HCT116 (cell line): ENCODE results near the gene CIZ1. TPM values are rescaled to one million over a fixed set of nuclear protein-coding genes. Genes with fewer than 3 reads are reported as not detected.

Experiments
- ATAC-seq: fragments of 200-7000 bp; cut with Tn5 transposase; 2 replicates; pipeline ENCODE4 v1.9.1; 2020; ENCODE audit warnings: mild to moderate bottlenecking, moderate library complexity
- BruUV-seq: library from RNA; stranded (reverse); fragments of 400-500 nt; replicated peaks from 2 replicates; lab custom pipeline; 2021; lab: Mats Ljungman, UMichigan
- CTCF ChIA-PET: fragments of 300-600 bp; sonication (Branson Sonifier 250); formaldehyde crosslinking; loops from one replicate; lab custom pipeline; 2021; ENCODE audit warnings: antibody characterized with exemption; lab: Charles Lee
- POLR2A ChIA-PET: fragments of 300-600, 350-600 bp; sonication (Branson Sonifier 250); formaldehyde crosslinking; loops from one replicate; lab custom pipeline; 2021; ENCODE audit warnings: antibody characterized with exemption; lab: Charles Lee
- RAD21 ChIA-PET, 2 experiments: fragments of 300-600 bp; sonication (Branson Sonifier 250); formaldehyde crosslinking; loops; one replicate each; lab custom pipeline; 2023; ENCODE audit warnings: low total read pairs in 2 of 2; ENCODE audit not compliant: uncharacterized antibody in 2 of 2, unreplicated experiment in 2 of 2, low non-redundant PET in 1 of 2; lab: Charles Lee
- DNase-seq: peaks from one replicate; pipeline ENCODE4 v3.0.0-alpha.2; 2010; ENCODE audit warnings: low read depth, low spot score
- H2AFZ ChIP-seq: fragments of 200-600 bp; shearing (Covaris generic), sonication (generic); 2 replicates; pipeline ENCODE4 v1.6.1; 2017; ENCODE audit warnings: low read depth, mixed run types, mixed read lengths, antibody characterized with exemption, low read length; ENCODE audit not compliant: poor library complexity, severe bottlenecking
- H3K27ac ChIP-seq: 2 replicates; pipeline ENCODE4 v1.5.1; 2012; ENCODE audit warnings: low read depth, low read length
- H3K27me3 ChIP-seq: fragments of 200-600 bp; sonication (generic); 2 replicates; pipeline ENCODE4 v1.6.1; 2016; ENCODE audit warnings: mixed run types, low read length, mixed read lengths; ENCODE audit not compliant: insufficient read depth
- H3K36me3 ChIP-seq, 2 experiments: fragments of 200-500 bp in 1 of 2; fragments of 200-600 bp in 1 of 2; sonication (Bioruptor generic) in 1 of 2; sonication (generic) in 1 of 2; 2 replicates each; pipeline versions ENCODE4 v1.5.1 to v1.6.1; 2014 to 2016; ENCODE audit warnings: low read length in 2 of 2, inconsistent platforms in 1 of 2, mixed read lengths in 1 of 2, mixed run types in 1 of 2; ENCODE audit not compliant: insufficient read depth in 2 of 2, control insufficient read depth in 1 of 2
- H3K4me1 ChIP-seq, 2 experiments: fragments of 200-600 bp in 1 of 2; sonication (generic) in 1 of 2; 2 replicates each; pipeline versions ENCODE4 v1.5.1 to v1.6.1; 2012 to 2017; ENCODE audit warnings: low read length in 2 of 2, inconsistent platforms in 1 of 2, mild to moderate bottlenecking in 1 of 2, mixed read lengths in 1 of 2, mixed run types in 1 of 2, moderate library complexity in 1 of 2; ENCODE audit not compliant: insufficient read depth in 2 of 2, control insufficient read depth in 1 of 2
- H3K4me2 ChIP-seq: fragments of 200-600 bp; sonication (generic); 2 replicates; pipeline ENCODE4 v1.6.1; 2017; ENCODE audit warnings: mixed run types, low read length, mixed read lengths
- H3K4me3 ChIP-seq, 2 experiments: fragments of 200-600 bp in 1 of 2; sonication (generic) in 1 of 2; replicated peaks in 1 of 2; 2 replicates each; pipeline ENCODE4 v1.5.1; 2011 to 2016; ENCODE audit warnings: low read length in 2 of 2, control low read depth in 1 of 2, low read depth in 1 of 2, mild to moderate bottlenecking in 1 of 2, mixed read lengths in 1 of 2, mixed run types in 1 of 2
- H3K79me2 ChIP-seq: fragments of 200-600 bp; sonication (generic); 2 replicates; pipeline ENCODE4 v1.6.1; 2017; ENCODE audit warnings: mild to moderate bottlenecking, mixed run types, low read length, moderate library complexity, mixed read lengths; ENCODE audit not compliant: insufficient read depth
- H3K9ac ChIP-seq: fragments of 200-600 bp; sonication (generic); 2 replicates; pipeline ENCODE4 v1.6.1; 2016; ENCODE audit warnings: low read length, mixed read lengths
- H3K9me2 ChIP-seq: fragments of 200-600 bp; sonication (generic), shearing (Covaris generic); 2 replicates; pipeline ENCODE4 v1.6.1; 2017; ENCODE audit warnings: mixed run types, mild to moderate bottlenecking, moderate library complexity; ENCODE audit not compliant: insufficient read depth
- H3K9me3 ChIP-seq, 2 experiments: fragments of 200-500 bp in 1 of 2; fragments of 200-600 bp in 1 of 2; sonication (Bioruptor generic) in 1 of 2; sonication (generic) in 1 of 2; 2 replicates each; pipeline ENCODE4 v1.6.1; 2014 to 2017; ENCODE audit warnings: low read length in 2 of 2, mixed read lengths in 2 of 2, inconsistent platforms in 1 of 2, low read depth in 1 of 2, mild to moderate bottlenecking in 1 of 2, mixed run types in 1 of 2, moderate library complexity in 1 of 2; ENCODE audit not compliant: control insufficient read depth in 1 of 2, insufficient read depth in 1 of 2
- H4K20me1 ChIP-seq: fragments of 200-600 bp; sonication (generic), shearing (Covaris generic); 2 replicates; pipeline ENCODE4 v1.6.1; 2017; ENCODE audit warnings: mixed run types, mild to moderate bottlenecking, moderate library complexity; ENCODE audit not compliant: insufficient read depth
- EGR1 ChIP-seq: IDR thresholded peaks from 2 replicates; pipeline ENCODE4 v1.6.1; 2012; ENCODE audit warnings: low read depth
- EZH2 ChIP-seq: fragments of 200-600 bp; sonication (generic); IDR thresholded peaks from 2 replicates; pipeline ENCODE4 v1.6.1; 2017; ENCODE audit warnings: antibody characterized with exemption, mixed run types
- ZBTB33 ChIP-seq: IDR thresholded peaks from 2 replicates; pipeline ENCODE4 v1.6.1; 2011; ENCODE audit warnings: mild to moderate bottlenecking, low read length, moderate library complexity; ENCODE audit not compliant: insufficient replicate concordance; ENCODE audit errors: extremely low read depth
- intact Hi-C: fragments of 100-400 bp; cut with micrococcal nuclease; formaldehyde crosslinking; loops from 2 replicates; pipeline ENCODE4 v1.10.0; 2022
- total RNA-seq: library from RNA; stranded (reverse); gene quantifications from one replicate; pipeline ENCODE4 v1.2.1, GENCODE V29; 2021; ENCODE audit not compliant: unreplicated experiment

Gene CIZ1
- total RNA-seq, 1 experiment from 2014 or later: 144 TPM

- Histone ChIP-seq H3K27me3 (no peaks in the 10 kb centered on the region), H3K4me1 (peaks cover 16 to 40% of the 10 kb centered on the region in 2 experiments), H3K4me2 (no peak overlapping the region), H3K36me3 (no peaks in the 10 kb centered on the region), H4K20me1 (no peaks in the 10 kb centered on the region), H3K9ac (no peak overlapping the region), H3K27ac (no peak overlapping the region), H3K4me3 (no peak overlapping the region), H3K9me2 (no peaks in the 10 kb centered on the region), H3K79me2 (no peaks in the 10 kb centered on the region), H2AFZ (no peak overlapping the region), H3K9me3 (no peaks in the 10 kb centered on the region)
- TF ChIP-seq EGR1: no peak
- TF ChIP-seq ZBTB33: no peak
- TF ChIP-seq EZH2: no peak
- intact Hi-C loops: no loop called here
- RAD21 ChIA-PET: no interaction called here
- BruUV-seq: no TSS peak
- DNase-seq (no peak), ATAC-seq (no peak)
- CTCF ChIA-PET: interaction anchor here (1.7 kb wide), 1 partner anchor 92 kb away, joined by 4 read pairs; no protein-coding TSS in a partner anchor
- POLR2A ChIA-PET: no interaction called here
Measured at GRCh38 chr9:128216781-128217553, 25.6 kb upstream of the CIZ1 start.
